HFFc6 (cell line): ENCODE data around the gene MBD5. TPM values are rescaled to one million over a fixed set of nuclear protein-coding genes. Genes with fewer than 3 reads are reported as not detected.
"Not testable (repeated sequence)": the region's sequence is repeated elsewhere in the genome, so short reads cannot be mapped to it uniquely, and the experiment has no call there.

Experiments used
- DNase-seq: peaks from one replicate; pipeline ENCODE4 v3.0.0-alpha.2; 2018
- H3K27ac Mint-ChIP-seq: 2 replicates; pipeline ENCODE4 v1.8.0; 2020; ENCODE audit warnings: mild to moderate bottlenecking, mixed read lengths
- H3K27me3 Mint-ChIP-seq: 2 replicates; pipeline ENCODE4 v1.8.0; 2021; ENCODE audit warnings: mild to moderate bottlenecking, moderate library complexity, mixed read lengths; ENCODE audit not compliant: insufficient read depth
- H3K36me3 Mint-ChIP-seq: 2 replicates; pipeline ENCODE4 v1.8.0; 2021; ENCODE audit warnings: low read depth, mixed read lengths
- H3K4me1 Mint-ChIP-seq: 2 replicates; pipeline ENCODE4 v1.8.0; 2020; ENCODE audit warnings: low read depth, mixed read lengths
- H3K4me3 Mint-ChIP-seq: 2 replicates; pipeline ENCODE4 v1.8.0; 2020; ENCODE audit warnings: mild to moderate bottlenecking, moderate library complexity, mixed read lengths
- H3K9me3 Mint-ChIP-seq: 2 replicates; pipeline ENCODE4 v1.8.0; 2020; ENCODE audit warnings: mild to moderate bottlenecking, mixed read lengths
- total RNA-seq, 6 experiments: library from RNA; stranded (reverse); fragmentation: NEBNext Ultra II Directional; extraction: Animal tissue kit (Norgen Biotek cat#: 25700); gene quantifications; 2 replicates in 1 of 6; 3 replicates in 5 of 6; pipeline ENCODE4 v1.2.3, GENCODE V29; 2021
- TF ChIP-seq, protein P1 (sequence below): fragments of 200-600 bp; sonication (generic); IDR thresholded peaks from 2 replicates; pipeline ENCODE4 v1.5.0; 2021; ENCODE audit warnings: antibody characterized with exemption, mild to moderate bottlenecking

The MBD5 gene
- total RNA-seq, 6 experiments from 2014 or later, result 29.1 to 41.0 (median 35.0) TPM

DNA sequence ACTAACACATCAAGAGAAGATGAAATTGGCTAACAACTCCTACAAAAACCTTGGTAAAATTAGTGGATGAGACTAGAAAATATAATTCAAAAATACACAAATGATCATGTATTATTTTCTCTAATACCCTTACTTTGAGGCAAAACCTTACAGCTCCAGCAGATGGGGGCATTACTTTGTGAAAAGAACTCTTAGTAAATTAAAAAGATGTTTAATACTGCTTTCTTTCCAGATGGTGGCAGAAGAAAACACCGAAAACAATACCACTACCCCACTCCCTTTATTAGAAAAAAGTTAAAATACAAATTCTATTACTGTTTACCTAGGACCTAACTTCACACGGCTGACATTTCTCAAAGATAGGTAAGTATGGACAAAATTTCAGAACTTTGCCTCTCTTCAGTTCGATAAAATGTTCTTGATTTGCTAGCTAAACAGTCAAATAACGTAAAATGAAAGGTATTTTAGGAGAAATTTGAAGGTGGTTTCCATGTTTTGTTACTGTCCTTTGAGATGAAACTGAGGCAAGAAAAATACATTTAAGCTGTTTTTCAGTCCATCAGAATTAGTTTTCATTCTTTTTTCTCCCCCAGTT lies 31.0 kb upstream of the MBD5 start:
- peaks cover 16% of the 10 kb centered on the region for H3K4me1 Mint-ChIP-seq
- H3K9me3 Mint-ChIP-seq, result no peaks in the 10 kb centered on the region
- TF ChIP-seq, protein P1, sequence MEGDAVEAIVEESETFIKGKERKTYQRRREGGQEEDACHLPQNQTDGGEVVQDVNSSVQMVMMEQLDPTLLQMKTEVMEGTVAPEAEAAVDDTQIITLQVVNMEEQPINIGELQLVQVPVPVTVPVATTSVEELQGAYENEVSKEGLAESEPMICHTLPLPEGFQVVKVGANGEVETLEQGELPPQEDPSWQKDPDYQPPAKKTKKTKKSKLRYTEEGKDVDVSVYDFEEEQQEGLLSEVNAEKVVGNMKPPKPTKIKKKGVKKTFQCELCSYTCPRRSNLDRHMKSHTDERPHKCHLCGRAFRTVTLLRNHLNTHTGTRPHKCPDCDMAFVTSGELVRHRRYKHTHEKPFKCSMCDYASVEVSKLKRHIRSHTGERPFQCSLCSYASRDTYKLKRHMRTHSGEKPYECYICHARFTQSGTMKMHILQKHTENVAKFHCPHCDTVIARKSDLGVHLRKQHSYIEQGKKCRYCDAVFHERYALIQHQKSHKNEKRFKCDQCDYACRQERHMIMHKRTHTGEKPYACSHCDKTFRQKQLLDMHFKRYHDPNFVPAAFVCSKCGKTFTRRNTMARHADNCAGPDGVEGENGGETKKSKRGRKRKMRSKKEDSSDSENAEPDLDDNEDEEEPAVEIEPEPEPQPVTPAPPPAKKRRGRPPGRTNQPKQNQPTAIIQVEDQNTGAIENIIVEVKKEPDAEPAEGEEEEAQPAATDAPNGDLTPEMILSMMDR, result peak; percentile 87
- H3K27ac Mint-ChIP-seq, result peak overlapping the region; percentile 21; the same call in 1 of the 2 replicates
- no peaks in the 10 kb centered on the region for H3K27me3 Mint-ChIP-seq
- no peaks in the 10 kb centered on the region for H3K36me3 Mint-ChIP-seq
- H3K4me3 Mint-ChIP-seq, result no peak overlapping the region
- DNase-seq, result peak; percentile 66

DNA sequence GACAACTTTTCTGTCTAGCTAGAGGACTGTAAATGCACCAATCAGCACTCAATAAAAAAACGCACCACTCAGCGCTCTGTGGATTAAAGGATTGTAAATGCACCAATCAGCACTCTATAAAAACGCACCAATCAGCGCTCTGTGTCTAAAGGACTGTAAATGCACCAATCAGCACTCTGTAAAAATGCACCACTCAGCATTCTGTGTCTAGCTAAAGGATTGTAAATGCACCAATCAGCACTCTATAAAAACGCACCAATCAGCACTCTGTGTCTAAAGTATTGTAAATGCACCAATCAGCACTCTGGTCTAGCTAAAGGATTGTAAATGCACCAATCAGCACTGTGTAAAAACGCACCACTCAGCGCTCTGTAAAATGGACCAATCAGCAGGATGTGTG lies 25.9 kb upstream of the MBD5 start:
- H3K4me3 Mint-ChIP-seq, DNase-seq, H3K27me3 Mint-ChIP-seq, H3K9me3 Mint-ChIP-seq, H3K27ac Mint-ChIP-seq: not testable (repeated sequence)
- Mint-ChIP-seq H3K4me1 (peaks cover 26% of the 10 kb centered on the region), H3K36me3 (peaks cover 14% of the 10 kb centered on the region)

DNA sequence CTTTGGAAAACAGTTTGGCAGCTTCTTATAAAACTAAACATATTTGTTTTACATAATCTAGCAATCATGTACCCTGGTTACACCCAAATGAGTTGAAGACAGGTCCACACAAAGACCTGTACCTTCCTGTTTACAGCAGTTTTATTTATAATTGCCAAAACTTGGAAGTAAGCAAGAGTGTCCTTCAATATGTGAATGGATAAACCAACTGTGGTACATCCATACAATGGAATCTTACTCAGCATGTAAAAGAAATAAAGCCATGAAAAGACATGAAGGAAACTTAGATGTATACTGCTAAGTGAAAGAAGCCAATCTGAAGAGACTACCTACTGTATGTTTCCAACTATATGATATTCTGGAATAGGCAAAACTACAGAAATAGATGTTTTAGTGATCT lies 24.1 kb upstream of the MBD5 start:
- DNase-seq, result no peak
- TF ChIP-seq, protein P1, result no peak
- Mint-ChIP-seq H3K4me3 (no peak overlapping the region), H3K27me3 (no peaks in the 10 kb centered on the region), H3K4me1 (peaks cover 21% of the 10 kb centered on the region), H3K9me3 (peaks cover 4% of the 10 kb centered on the region; the same call in 1 of the 2 replicates), H3K27ac (no peak overlapping the region), H3K36me3 (peaks cover 14% of the 10 kb centered on the region)

DNA sequence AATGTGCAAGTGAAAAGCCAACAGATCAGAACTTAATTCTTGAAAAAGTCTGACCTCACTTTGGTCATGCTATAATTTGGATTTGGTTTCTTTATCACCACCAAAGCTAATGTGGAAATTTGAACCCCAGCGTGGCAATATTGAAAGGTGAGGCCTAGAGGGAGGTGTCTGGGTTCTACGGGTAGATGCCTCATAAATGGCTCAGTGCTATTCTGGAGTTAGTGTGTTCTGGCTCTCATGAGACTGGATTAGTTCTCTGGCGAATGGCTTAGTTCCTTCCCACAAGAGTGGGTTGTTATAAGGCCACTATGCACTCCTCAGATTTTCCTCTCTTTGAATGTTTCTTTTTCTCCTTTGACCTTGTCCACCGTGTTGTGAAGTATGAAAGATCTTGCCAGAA lies 22.7 kb upstream of the MBD5 start:
- Mint-ChIP-seq H3K27me3 (no peaks in the 10 kb centered on the region), H3K4me1 (peaks cover 21% of the 10 kb centered on the region), H3K27ac (no peak overlapping the region), H3K9me3 (peaks cover 18% of the 10 kb centered on the region), H3K4me3 (no peak overlapping the region), H3K36me3 (peaks cover 25% of the 10 kb centered on the region)
- TF ChIP-seq, protein P1, result no peak
- no peak for DNase-seq

DNA sequence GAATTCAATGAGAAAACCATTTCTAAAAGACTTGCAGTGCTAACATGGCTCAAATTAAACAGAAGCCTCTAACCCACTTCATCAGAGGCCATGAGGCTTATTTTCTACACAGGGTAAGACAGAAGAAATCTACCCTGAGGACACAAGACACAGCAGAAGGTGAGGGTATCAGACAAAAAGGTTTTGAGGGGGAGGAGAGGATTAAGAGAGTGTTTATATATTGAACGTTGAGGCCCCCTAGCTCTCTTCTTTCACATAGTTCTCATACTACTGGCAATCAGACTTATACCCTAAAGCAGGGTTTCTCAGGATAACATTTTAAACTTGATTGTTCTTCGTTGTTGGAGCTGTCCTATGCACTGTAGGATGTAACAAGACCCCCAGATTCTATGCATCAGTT lies 21.8 kb upstream of the MBD5 start:
- Mint-ChIP-seq H3K27me3 (no peaks in the 10 kb centered on the region), H3K4me1 (peaks cover 21% of the 10 kb centered on the region), H3K36me3 (peaks cover 35% of the 10 kb centered on the region), H3K4me3 (no peak overlapping the region), H3K9me3 (peaks cover 27% of the 10 kb centered on the region), H3K27ac (no peak overlapping the region)
- DNase-seq, result no peak
- TF ChIP-seq, protein P1, result no peak

DNA sequence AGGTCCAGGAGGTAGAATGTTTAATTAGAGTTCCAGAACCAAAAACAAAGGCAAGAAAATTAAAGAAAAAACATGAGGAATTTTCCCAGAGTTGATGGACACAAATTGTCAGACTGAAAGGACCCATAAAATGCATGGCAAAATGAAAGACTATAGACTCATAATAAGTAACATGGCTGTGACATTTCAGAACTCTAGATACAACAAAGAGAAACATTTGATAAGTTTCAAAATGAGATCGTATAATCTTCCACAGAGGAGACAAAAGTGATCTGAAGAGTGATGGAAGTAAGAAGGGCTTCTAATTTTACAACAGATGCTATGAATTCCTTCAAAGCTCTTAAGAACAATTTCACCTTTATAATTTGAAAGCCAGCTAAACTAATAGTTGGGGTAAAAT lies 20.8 kb upstream of the MBD5 start:
- no peaks in the 10 kb centered on the region for H3K27me3 Mint-ChIP-seq
- H3K36me3 Mint-ChIP-seq, result peaks cover 33% of the 10 kb centered on the region
- DNase-seq, result no peak
- H3K9me3 Mint-ChIP-seq, result peaks cover 31% of the 10 kb centered on the region
- H3K27ac Mint-ChIP-seq, result no peak overlapping the region
- H3K4me3 Mint-ChIP-seq, result no peak overlapping the region
- H3K4me1 Mint-ChIP-seq, result peaks cover 21% of the 10 kb centered on the region
- TF ChIP-seq, protein P1, result no peak

DNA sequence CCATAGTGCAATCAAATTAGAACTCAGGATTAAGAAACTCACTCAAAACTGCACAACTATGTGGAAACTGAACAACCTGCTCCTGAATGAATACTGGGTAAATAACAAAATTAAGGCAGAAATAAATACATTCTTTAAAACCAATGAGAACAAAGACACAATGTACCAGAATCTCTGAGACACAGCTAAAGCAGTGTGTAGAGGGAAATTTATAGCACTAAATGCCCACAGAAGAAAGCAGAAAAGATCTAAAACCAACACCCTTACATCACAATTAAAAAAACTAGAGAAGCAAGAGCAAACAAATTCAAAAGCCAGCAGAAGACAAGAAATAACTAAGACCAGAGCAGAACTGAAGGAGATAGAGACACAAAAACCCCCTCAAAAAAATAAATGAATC lies 18.5 kb upstream of the MBD5 start:
- not testable (repeated sequence) for H3K4me3 Mint-ChIP-seq, H3K27me3 Mint-ChIP-seq, H3K27ac Mint-ChIP-seq, DNase-seq
- Mint-ChIP-seq H3K36me3 (peaks cover 28% of the 10 kb centered on the region), H3K9me3 (peaks cover 27% of the 10 kb centered on the region), H3K4me1 (peaks cover 21% of the 10 kb centered on the region)
